ENCODE measurements around the gene CCDC90B.

Gene CCDC90B

GRCh38 chr11:83287631-83288030 is 1.5 kb upstream of the CCDC90B start:
- no peak overlapping the region for H3K4me3 ChIP-seq (ENCODE audit: low read depth, low read length)
- DNase-seq (ENCODE audit: low read depth) = no peak
- TF ChIP-seq, protein P1, sequence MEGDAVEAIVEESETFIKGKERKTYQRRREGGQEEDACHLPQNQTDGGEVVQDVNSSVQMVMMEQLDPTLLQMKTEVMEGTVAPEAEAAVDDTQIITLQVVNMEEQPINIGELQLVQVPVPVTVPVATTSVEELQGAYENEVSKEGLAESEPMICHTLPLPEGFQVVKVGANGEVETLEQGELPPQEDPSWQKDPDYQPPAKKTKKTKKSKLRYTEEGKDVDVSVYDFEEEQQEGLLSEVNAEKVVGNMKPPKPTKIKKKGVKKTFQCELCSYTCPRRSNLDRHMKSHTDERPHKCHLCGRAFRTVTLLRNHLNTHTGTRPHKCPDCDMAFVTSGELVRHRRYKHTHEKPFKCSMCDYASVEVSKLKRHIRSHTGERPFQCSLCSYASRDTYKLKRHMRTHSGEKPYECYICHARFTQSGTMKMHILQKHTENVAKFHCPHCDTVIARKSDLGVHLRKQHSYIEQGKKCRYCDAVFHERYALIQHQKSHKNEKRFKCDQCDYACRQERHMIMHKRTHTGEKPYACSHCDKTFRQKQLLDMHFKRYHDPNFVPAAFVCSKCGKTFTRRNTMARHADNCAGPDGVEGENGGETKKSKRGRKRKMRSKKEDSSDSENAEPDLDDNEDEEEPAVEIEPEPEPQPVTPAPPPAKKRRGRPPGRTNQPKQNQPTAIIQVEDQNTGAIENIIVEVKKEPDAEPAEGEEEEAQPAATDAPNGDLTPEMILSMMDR (conservative IDR thresholded peaks at IDR 0.05; ENCODE audit: low read depth, low read length) = no peak

DNA sequence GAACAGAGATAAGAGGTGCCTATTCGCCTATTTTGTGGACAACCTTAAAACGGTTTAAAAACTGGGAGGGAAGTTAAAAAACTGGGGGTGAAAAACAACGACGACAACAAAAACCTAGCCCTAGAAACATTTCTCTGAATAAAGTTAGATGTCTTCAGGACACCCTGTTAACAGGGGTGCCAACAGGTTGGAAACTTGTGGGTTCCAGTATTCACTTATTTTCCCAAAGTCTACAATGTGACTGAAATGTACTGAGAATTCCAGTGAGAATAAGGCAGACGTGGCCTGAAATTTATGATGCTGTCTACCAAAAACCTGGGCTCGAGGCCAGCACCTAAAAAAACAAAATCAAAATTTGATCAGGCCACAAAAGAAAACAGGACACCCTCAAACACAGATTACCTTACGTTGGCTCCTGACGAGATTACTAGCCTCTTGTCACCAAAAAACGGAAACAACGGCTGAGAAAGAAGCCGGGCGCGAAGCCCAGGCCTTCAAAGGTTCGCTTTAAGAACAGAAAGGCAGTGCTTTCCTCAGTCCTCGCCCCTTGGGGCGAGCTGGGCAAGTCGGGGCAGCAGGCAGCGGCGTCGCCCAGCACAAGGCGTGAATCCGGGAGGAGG is 906 bp downstream of the CCDC90B start:
- DNase-seq (ENCODE audit: low read depth) = no peak

GRCh38 chr11:83284501-83285150 is 1.5 kb downstream of the CCDC90B start:
- peak; percentile 10 for DNase-seq (ENCODE audit: low read depth)
- TF ChIP-seq, protein P1 (conservative IDR thresholded peaks at IDR 0.05; ENCODE audit: low read depth, low read length) = no peak
- peak overlapping the region; percentile 95 for H3K4me3 ChIP-seq (ENCODE audit: low read depth, low read length)

More for the DNA sequence above, 906 bp downstream of the CCDC90B start:
- H3K4me3 ChIP-seq (ENCODE audit: low read depth, low read length) = peak overlapping the region; percentile 95
- TF ChIP-seq, protein P1 (conservative IDR thresholded peaks at IDR 0.05; ENCODE audit: low read depth, low read length) = no peak

GRCh38 chr11:83282084-83282716 is 4.0 kb downstream of the CCDC90B start:
- peak; percentile 9 for DNase-seq (ENCODE audit: low read depth)
- TF ChIP-seq, protein P1 (conservative IDR thresholded peaks at IDR 0.05; ENCODE audit: low read depth, low read length) = no peak
- no peak overlapping the region for H3K4me3 ChIP-seq (ENCODE audit: low read depth, low read length)

GRCh38 chr11:83280256-83280655 is 5.9 kb downstream of the CCDC90B start:
- TF ChIP-seq, protein P1 (conservative IDR thresholded peaks at IDR 0.05; ENCODE audit: low read depth, low read length) = no peak
- H3K4me3 ChIP-seq (ENCODE audit: low read depth, low read length) = no peak overlapping the region
- peak; percentile 36 for DNase-seq (ENCODE audit: low read depth)

DNA sequence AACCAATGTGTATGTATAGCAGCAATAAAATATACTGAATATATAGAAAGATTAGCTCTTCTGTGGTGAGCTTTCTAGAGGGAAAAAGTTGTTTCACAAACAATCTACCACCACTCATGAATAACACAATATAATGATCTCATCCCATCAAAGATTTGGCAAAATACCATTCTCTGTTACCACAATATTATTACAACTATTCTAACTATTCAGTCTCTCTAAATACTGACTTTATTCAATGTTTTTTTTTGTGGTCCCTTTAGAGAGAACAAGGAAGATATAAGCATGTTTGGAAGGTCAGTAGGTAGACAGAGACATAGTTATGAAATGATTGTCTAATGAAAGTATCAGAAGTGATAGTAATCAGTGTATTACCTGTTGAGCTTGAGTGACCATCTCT is 7.8 kb downstream of the CCDC90B start:
- peak; percentile 71 for DNase-seq (ENCODE audit: low read depth)

More for the DNA sequence above, 7.8 kb downstream of the CCDC90B start:
- no peak overlapping the region for H3K4me3 ChIP-seq (ENCODE audit: low read depth, low read length)
- TF ChIP-seq, protein P1 (conservative IDR thresholded peaks at IDR 0.05; ENCODE audit: low read depth, low read length) = no peak

Data from choroid plexus epithelial cell (primary cell).